Transverse colon (tissue), 3 donors: ENCODE data around the gene BMAL1.

Experiments used
- POLR2A ChIP-seq: fragments of 450-650 bp; IDR thresholded peaks from one replicate; pipeline ENCODE4 v1.6.1; 2016; ENCODE audit warnings: antibody characterized with exemption, mild to moderate bottlenecking, moderate library complexity
- TF ChIP-seq, protein P1 (sequence below), 5 experiments: fragments of 200-600 bp in 3 of 5; fragments of 450-650 bp in 2 of 5; sonication (generic) in 3 of 5; IDR thresholded peaks; 1 replicate in 2 of 5; 2 replicates in 3 of 5; pipeline ENCODE4 v1.5.1; 2016 to 2017; ENCODE audit warnings: antibody characterized with exemption in 5 of 5, inconsistent platforms in 3 of 5, mild to moderate bottlenecking in 2 of 5, moderate library complexity in 1 of 5

DNA sequence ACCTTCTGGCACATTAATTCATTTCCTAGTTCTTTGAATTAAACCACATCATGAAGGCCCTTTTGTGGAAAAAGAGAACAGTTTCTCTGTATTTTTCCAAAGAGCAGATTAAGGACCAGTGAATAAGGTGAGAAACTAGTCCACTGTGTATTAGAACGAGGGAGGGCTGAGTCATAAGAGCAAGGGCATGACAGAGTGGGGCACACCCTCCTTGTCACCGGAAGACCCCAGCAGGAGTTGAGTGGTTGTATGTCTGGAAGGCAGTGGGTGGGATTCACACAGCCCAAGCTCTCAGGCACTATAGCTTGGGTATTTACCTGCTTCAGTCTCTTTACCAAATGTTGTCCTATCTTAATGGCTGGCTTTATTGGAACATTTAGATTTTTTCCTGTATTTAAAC, 86.8 kb downstream of the BMAL1 start:
- no peak for TF ChIP-seq POLR2A
- TF ChIP-seq, protein P1, sequence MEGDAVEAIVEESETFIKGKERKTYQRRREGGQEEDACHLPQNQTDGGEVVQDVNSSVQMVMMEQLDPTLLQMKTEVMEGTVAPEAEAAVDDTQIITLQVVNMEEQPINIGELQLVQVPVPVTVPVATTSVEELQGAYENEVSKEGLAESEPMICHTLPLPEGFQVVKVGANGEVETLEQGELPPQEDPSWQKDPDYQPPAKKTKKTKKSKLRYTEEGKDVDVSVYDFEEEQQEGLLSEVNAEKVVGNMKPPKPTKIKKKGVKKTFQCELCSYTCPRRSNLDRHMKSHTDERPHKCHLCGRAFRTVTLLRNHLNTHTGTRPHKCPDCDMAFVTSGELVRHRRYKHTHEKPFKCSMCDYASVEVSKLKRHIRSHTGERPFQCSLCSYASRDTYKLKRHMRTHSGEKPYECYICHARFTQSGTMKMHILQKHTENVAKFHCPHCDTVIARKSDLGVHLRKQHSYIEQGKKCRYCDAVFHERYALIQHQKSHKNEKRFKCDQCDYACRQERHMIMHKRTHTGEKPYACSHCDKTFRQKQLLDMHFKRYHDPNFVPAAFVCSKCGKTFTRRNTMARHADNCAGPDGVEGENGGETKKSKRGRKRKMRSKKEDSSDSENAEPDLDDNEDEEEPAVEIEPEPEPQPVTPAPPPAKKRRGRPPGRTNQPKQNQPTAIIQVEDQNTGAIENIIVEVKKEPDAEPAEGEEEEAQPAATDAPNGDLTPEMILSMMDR (IDR thresholded peaks at IDR 0.05): no peak
